GM12875 (cell line): Measurements from ENCODE around the gene ZNF365.
"Not testable (repeated sequence)": the region's sequence is repeated elsewhere in the genome, so short reads cannot be mapped to it uniquely, and the experiment has no call there.

ENCODE experiments used
- H3K4me3 ChIP-seq: one replicate; pipeline ENCODE4 v1.5.1; 2011; ENCODE audit warnings: low read depth, low read length, control low read depth
- TF ChIP-seq, protein P1 (sequence below): IDR thresholded peaks from 2 replicates; pipeline ENCODE4 v1.5.1; 2011; ENCODE audit warnings: low read depth, mild to moderate bottlenecking, control low read depth, inconsistent platforms, low read length, moderate library complexity, borderline replicate concordance; ENCODE audit not compliant: insufficient read depth

The ZNF365 gene

DNA sequence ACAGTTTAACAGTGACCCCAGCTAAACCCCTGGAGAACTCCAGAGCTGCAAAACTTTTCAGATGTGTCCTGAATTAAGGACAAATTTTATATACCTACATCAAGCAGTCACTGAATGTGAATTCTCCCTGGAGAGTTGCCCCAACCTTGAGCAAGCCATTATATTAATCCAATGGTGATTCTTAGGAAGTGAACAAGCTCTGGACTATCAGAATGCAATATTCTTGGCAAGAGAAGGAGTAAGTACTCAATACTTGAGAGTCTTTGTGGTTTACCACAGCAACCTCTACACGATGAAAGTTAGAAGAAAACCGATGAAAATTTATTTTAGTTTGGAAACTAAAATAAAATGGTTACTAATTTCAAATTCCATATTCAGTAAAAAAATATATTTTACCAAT is 19.3 kb upstream of the ZNF365 start:
- TF ChIP-seq, protein P1, sequence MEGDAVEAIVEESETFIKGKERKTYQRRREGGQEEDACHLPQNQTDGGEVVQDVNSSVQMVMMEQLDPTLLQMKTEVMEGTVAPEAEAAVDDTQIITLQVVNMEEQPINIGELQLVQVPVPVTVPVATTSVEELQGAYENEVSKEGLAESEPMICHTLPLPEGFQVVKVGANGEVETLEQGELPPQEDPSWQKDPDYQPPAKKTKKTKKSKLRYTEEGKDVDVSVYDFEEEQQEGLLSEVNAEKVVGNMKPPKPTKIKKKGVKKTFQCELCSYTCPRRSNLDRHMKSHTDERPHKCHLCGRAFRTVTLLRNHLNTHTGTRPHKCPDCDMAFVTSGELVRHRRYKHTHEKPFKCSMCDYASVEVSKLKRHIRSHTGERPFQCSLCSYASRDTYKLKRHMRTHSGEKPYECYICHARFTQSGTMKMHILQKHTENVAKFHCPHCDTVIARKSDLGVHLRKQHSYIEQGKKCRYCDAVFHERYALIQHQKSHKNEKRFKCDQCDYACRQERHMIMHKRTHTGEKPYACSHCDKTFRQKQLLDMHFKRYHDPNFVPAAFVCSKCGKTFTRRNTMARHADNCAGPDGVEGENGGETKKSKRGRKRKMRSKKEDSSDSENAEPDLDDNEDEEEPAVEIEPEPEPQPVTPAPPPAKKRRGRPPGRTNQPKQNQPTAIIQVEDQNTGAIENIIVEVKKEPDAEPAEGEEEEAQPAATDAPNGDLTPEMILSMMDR = no peak

DNA sequence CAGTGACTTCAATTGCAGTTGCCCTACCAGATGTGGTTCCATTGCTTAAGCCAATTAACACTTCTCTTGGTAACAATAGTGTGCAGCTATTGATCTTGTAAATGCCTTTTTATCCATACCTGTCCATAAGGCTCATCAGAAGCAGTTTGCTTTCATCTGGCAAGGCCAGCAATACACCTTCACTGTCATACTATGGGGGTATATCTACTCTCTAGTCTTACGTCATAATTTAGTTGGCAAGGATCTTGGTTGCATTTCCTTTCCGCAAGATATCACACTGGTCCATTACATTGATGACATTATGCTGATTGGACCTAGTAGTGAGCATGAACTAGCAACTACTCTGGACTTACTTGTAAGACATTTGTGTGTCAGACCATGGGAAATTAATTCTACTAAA is 17.7 kb upstream of the ZNF365 start:
- TF ChIP-seq, protein P1 = no peak
- no peak overlapping the region for H3K4me3 ChIP-seq

More for the DNA sequence above, 19.3 kb upstream of the ZNF365 start:
- H3K4me3 ChIP-seq = no peak overlapping the region

DNA sequence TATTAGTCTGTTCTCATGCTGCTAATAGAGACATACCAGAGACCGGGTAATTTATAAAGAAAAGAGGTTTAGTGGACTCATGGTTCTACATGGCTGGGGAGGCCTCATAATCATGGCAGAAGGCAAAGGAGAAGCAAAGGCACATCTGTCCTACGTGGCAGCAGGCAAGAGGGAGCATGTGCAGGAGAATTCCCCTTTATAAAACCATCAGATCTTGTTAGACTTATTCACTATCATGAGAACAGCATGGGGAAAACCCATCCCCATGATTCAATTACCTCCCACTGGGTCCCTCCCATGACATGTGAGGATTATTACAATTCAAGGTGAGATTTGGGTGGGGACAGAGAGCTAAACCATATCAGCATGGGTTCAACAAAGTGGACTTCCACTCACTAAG is 16.0 kb upstream of the ZNF365 start:
- not testable (repeated sequence) for H3K4me3 ChIP-seq

DNA sequence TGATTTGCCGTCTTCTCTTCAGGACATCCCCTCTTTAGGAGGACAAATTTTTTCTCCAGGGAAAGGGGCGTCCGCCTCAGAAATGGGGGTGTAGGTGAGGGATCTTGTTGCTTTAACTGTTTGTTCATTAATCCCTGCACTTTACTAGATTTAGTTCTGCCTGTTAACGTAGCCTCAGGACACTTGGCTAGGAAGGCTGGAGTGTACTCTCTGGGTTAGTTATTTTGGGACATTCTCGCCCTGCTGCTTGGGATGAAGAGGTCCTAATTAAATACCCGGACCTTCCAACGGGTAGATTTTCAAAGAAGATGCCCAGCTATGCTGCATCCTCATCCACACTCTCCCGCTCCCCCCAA is 552 bp upstream of the ZNF365 start:
- H3K4me3 ChIP-seq = no peak overlapping the region
- TF ChIP-seq, protein P1 = no peak

DNA sequence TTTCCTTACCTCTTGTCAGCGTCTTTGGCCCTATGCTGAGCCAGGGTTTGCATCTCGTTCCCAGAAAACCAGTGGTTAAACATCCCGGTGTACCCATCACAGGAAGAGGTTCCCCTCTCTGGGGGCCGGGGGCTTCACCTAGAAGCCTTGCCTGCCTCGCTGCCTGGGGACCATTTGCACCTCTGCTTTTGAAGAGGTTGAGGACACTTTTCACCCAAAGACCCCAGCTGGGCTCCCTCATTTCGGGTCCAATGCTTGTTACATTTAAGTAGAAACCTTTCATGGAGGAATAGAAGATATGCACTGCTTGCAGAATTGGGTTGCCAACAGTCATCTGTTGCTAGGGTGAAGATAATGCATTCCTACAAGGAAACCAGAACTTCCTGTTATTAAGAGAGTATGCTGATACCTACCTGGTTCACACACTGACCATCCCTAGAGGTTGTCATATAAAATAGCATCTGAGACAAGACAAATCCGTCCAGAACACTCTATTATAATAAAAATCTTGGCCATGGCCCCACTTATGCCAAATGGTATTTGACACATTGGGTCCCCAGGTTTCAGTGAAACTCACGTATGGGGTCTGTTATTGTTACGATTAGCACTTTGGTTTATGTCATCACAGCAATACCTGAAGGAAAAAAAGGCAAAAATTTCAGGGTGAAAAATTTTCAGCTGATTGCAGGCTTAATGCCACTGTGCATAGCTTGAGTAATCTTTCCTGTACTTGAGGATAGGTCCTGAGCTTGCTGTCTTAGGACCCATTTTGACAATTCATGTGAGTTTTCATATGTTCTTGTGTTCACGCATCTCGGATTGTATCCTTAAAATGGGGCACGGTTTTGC is 917 bp downstream of the ZNF365 start:
- no peak overlapping the region for H3K4me3 ChIP-seq
- TF ChIP-seq, protein P1 = no peak

DNA sequence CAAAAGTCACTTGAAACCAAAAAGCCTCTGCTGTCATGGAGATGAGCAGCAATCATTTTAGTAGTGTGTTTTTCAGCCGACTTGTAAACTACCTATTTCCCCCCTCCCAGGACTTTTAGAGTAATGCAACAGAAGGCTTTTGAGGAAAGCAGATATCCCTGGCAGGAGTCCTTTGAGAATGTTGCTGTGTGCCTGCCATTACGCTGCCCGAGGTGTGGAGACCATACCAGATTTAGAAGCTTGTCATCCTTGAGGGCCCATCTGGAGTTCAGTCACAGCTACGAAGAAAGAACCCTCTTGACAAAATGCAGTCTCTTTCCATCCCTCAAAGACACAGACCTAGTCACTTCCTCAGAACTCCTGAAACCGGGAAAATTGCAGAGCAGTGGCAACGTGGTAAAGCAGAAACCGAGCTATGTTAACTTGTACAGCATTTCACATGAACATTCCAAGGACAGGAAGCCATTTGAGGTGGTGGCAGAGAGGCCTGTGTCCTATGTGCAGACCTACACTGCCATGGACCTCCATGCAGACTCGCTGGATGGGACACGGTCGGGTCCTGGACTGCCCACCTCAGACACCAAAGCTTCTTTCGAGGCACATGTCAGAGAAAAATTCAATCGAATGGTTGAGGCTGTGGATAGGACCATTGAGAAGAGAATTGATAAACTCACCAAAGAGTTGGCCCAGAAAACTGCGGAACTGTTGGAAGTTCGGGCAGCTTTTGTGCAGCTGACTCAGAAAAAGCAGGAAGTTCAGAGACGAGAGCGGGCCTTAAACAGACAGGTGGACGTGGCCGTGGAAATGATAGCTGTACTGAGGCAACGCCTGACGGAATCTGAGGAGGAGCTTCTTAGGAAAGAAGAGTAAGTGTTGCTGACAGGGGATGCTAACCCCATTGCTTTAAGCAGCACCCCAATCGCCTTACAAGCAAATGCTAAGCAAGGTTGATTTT is 2.2 kb downstream of the ZNF365 start:
- TF ChIP-seq, protein P1 = no peak
- no peak overlapping the region for H3K4me3 ChIP-seq

DNA sequence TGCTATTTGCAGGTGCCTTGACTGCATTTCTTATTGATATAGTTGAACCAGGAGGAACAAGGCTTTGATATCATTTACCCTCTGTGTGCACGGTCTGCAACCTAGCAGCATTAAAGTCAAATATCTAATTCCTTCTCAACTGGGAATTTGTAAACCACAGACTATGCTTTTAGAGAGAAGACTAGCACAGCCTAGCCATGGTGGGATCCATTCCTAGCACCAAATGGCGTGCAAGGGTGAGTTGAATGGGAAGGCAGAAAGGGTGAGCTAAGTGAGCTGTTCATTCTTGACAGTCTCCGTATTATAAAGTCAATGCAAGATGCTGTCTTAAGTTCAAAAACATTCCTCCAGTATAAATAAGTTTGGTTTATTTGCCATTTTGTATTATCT is 2.9 kb downstream of the ZNF365 start:
- H3K4me3 ChIP-seq = no peak overlapping the region
- TF ChIP-seq, protein P1 = no peak
